Activated CD4-positive, alpha-beta T cell treated with anti-CD3 and anti-CD28 coated beads, Interleukin-10, Interleukin-2, amounts not matched to agents 100 ng/mL and 50 ng/mL, durations not matched to agents 16 hours and 8 hours (primary cell): ENCODE data around the gene ATF2.

ENCODE experiments used
- DNase-seq: peaks from one replicate; pipeline ENCODE4 v3.0.0-alpha.2; 2020

Gene ATF2

DNA sequence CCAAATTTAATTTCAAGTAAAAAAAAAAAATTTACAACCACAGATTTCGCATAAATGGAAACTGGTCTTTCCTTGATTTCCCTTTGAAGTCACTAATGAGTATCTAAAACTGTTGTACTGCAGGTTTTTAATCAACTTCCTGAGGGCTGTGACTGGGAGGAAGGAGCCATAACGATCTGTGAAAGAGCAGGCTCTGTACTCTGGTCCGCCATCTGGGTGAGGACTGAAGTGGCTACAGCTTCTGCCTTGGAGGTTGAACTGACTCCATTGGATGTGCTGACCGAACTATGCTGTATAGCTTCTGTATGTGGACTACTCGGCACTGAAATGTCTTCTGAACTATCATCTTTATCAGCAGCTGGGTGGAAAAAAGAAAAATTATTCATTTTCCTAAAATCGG is 93.5 kb downstream of the ATF2 start:
- no peak for DNase-seq

DNA sequence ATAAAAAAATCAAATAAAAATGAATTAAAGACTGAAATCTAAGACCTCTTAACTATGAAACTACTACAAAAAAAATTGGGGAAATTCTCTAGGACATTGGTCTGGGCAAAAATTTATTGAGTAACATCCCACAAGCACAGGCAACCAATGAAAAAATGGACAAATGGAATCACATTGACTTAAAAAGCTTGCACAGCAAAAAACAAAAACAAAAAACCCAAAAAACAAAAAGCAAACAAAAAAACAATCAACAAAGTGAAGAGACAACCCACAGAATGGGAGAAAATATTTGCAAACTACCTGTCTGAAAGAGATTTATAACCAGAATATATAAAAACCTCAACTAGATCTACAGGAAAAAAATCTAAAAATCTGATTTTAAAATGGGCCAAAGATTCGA is 99.5 kb downstream of the ATF2 start:
- no peak for DNase-seq

DNA sequence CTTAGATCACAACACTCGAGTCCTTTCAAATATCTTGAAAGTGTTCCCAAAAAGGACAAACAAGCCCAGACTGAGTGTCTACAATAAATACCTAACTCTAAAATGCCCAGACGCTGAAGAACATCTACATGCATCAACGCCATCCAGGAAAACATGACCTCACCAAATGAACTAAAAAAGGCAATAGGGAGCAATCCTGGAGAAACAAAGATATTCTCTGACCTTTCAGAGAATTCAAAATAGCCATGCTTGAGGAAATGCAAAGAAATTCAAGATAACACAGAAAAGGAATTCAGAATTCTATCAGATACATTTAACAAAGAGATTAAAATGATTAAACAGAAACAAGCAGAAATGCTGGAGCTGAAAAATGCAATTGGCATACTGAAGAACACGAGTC is 101.6 kb downstream of the ATF2 start:
- no peak for DNase-seq

DNA sequence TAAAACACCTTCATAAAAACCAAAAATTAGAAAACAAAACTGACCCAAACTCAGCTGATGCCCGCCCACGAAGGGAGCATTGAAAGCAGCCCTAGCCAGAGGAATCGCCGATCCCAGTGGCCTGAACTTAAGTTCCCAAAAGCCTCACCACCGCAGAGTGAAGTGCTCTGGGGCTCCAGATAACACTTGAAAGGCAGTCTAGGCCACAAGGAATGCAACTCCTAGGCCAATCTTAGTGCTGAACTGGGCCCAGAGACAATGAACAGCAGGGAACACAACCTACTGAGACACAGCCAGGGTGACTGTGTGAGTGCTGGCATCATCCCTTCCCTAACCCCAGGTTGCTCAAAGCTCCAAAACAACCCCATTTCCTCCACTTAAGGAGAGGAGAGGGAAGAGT is 103.2 kb downstream of the ATF2 start:
- no peak for DNase-seq

DNA sequence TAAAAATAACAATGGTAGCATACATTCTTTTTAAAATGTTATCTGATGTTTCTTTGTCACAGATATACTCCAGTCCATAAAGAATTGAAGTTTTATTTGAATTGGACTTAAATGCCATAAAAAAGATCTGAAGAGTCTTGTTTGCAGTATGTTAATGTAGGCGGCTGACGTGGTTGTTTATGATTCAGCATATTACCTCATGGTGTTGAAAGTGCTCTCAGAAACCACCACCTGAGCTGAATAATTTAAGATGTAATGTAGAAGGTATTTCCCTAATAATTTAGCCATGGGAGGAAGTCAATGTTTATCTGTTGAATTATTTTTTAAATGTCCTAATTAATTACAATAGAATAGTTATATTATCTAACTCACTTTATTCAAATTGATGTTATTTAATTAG is 104.3 kb downstream of the ATF2 start:
- no peak for DNase-seq

DNA sequence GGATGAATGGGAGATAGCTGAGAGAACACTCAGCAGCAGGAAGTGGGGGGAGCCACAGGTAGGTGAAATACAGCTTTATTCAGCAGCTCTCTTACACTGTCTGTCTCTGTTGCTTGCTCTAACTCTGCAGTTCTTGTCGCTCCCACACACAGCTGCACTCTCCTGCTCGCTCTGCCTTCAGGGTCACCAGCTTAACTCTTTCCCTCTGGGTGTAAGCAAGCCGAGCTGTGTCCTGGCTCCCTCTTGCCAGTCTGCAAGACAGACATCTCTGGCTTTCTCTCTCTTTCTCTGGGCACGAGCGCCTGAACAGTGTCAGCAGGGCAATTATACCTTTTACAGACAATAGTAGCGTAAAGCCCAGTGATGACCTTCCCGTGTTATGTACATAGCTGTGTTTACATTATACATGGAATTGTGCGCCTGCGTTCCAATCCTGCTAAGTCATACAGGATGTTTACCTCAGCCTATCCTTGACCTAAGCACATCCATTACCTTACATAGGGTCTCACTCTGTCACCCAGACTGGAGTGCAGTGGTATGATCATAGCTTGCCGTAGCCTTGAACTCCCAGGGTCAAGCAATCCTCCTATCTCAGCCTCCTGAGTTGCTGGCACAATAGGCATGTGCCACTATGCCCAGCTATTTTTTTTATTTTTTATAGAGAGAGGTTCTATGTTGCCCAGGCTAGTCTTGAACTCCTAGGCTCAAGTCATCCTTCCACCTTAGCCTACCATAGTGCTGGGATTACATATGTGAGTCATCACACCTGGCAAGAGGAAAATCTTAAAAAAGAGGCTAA is 105.0 kb downstream of the ATF2 start:
- DNase-seq: no peak

DNA sequence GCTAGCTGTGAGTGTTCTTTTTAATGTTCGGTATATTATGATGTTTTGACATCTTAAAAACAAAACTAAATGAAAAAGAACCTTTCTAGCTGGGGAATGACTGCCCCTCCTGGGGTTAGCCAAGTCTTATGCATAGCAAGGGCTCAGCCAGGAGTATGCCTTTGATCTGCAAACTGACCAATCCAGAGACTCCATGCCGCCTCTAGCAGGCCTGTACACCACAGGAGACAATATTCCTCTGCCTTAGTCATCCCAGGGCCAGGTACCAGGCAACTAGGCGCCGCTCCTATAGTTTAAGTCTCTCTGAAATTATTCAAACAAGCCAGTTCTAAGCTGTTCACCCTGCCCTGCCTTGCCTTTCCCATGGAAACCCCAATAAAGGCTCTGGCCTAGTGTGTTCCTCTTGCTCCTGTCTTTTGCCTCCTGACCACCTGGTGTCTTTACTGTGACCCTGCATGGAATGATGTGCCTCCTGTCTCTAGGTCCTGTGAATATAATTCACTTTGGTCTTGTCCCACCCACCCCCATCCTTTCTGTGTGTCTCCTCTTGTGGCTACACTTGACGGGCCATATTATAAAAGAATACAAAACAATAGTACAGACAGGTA is 110.8 kb downstream of the ATF2 start:
- DNase-seq: no peak

DNA sequence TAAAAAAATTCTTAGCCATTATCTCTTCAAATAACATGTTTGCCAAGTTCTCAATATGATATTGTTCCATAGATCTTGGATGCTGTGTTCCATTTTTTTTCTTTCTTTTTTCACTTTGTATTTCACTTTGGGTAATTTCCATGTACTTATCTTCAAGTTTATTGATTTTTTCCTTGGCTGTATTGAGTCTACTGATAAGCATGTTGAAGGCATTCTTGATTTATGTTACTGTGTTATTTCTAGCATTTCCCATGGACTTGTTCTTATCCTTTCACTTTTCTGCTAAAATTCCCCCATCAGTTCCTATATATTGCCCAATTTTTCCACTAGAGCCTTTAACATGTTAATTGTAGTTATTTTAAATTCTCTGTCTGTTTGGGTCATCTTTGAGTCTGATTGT is 112.0 kb downstream of the ATF2 start:
- DNase-seq: no peak

DNA sequence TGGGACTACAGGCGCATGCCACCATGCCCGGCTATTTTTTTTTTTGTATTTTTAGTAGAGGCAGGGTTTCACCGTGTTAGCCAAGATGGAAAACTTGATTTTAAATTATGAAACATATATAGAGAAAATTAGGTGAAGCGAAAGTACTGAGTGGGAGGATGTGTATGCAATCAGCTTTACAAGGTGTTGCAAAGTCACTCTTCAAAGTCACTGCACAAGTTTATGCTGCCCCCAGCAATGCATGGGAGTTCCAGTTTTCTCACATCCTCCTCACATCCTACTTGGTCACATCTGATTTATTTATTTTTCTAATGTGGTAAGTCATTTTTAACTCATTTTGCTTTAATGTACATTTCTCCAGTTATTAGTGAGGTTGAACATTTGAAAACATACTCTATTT is 113.7 kb downstream of the ATF2 start:
- no peak for DNase-seq

DNA sequence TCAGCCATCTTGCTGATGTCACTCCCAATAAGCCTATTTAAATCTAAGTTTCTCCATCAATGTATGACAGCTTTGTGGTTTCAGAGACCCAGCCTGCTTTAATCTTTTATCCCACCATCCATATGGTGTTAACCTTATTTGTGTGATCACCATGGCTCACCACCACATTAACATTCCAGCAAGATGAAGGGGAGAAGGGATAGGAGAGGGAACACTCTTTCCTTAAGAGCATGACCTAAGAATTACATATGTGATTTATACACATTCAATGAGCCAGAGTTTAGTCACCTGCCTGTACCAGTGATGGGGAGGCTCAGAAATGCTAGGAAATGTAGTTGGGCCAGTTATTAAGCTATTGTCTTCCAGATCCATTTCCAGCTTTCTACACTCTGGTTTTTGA is 118.3 kb downstream of the ATF2 start:
- no peak for DNase-seq

DNA sequence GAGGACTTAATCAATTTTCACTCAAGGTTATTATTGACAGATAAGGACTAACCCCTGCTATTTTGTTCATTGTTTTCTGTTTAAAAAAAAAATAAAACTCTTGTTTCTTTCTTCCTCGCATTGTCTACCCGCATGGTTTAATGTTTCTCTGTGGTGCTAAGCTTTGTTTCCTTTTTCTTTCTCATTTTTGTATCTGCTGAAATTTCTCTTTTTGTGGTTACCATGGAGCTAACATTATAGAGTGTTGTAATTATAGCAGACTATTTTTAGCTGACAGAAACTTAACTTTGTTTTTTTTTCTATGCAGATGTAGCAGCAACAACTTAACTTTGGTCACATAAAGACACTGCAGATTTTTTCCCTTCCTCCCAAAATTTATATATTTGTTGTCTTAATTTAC is 119.7 kb downstream of the ATF2 start:
- DNase-seq: no peak

DNA sequence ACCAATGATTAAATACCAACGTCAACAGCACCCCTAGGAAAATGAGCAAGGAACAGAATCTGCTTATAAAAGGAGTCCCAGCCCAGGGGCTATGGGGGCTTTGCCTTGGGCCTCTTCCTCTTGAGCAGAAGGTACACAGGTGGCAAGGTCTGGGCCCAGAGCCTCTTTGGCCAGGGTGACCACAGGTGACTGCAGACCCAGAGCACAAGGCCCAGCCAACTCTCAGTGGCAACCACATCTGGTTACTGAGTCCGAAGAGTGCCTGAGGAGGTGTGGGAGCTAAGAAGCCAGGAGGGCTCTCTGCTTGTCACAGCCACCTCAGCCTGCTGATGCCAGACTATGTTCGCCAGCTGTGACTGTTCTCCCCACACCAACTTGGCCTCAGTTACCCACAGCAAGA is 128.5 kb downstream of the ATF2 start:
- DNase-seq: no peak

DNA sequence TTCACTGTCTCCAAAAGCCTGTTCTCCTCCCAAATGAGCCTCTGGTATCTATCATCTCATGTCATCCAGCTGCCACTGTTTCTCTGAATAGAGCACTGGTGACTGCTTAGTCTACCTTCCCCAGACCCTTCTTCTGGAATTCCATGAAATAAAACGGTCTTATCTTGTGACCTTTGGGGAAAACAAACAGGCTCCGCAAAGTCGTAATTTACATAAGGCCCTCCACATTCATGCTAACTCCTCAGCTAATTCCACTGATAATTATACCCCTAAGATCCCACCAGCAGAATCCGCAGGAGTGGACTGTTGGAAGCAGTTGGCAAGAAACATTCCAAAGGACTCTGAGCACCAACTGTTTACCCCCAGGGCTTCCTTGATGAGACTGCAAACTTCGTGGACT is 129.0 kb downstream of the ATF2 start:
- DNase-seq: no peak

DNA sequence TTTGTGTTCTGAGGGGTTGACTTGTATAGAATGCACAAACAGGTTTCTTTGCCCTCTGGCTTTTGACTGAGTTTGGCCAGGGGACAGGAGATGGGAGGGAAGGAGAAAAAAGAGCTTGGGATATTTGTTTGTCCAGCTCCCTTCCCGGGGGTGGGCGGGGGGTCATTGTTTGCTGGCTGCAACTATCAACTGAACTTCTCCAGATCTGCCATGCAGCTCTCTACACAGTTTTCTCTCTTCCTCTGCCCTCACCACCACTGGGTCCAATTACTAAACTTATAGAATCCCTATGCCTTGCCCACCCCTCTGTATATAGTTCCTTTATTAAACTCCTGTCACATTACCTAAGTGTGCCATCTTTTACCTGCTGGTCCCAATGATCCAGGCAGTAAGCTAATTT is 130.1 kb downstream of the ATF2 start:
- DNase-seq: no peak

DNA sequence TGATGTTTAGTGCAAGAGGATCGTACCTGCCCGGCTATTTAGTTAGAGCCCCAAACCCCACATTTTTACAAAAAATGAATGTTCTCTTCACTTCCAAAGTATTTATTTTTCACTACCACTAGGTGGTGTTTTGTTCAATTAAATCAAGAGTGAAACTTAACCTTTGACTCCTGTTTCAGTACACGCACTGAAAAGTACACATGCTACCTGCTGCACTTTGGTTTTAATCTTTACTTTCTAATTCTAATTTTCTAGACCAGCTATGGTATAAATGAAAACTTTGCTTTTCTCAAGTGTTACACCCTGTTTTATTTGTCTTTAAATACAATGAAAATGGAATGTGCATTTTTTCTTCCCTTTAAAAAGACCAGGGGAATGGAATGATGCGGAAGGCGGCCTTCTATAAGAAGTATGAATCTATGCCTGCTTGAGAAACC is 131.4 kb downstream of the ATF2 start:
- DNase-seq: peak; percentile 44

DNA sequence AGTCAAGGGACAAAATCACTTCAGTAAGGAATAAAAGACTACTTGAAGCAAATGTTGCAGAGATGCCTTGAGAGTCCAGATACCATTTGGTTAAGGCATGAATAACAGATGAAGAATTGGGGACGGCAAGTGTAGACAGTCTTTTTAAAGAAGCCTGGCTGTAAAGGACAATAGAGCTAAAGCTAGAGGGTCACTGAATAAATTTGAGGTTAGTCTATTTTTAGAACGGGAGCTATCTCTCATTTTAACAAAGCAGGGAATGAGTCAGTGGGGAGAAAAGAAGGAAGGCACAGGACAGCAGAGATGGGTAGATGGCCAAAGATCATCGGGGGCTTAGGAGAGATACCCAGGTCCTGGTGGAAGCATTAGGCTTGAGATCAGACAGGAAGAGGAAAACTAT is 132.2 kb downstream of the ATF2 start:
- no peak for DNase-seq

DNA sequence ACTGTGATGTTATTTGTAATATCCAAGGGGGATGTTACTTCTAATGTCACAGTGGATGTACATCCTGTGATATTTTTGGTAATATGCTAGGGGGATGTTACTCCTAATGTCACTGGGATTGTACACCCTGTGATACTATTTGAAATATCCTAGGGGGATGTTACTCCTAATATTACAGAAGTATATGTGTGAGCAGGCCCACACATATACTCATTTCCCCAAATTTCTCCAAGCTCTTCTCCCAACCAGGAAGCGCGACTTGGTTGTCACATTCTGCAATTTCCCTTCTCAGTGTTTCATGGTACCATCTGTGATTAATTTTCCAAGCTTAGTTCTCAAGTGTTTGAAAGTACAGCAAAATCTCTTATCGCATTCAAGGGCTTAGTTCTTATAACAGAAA is 133.3 kb downstream of the ATF2 start:
- DNase-seq: no peak

DNA sequence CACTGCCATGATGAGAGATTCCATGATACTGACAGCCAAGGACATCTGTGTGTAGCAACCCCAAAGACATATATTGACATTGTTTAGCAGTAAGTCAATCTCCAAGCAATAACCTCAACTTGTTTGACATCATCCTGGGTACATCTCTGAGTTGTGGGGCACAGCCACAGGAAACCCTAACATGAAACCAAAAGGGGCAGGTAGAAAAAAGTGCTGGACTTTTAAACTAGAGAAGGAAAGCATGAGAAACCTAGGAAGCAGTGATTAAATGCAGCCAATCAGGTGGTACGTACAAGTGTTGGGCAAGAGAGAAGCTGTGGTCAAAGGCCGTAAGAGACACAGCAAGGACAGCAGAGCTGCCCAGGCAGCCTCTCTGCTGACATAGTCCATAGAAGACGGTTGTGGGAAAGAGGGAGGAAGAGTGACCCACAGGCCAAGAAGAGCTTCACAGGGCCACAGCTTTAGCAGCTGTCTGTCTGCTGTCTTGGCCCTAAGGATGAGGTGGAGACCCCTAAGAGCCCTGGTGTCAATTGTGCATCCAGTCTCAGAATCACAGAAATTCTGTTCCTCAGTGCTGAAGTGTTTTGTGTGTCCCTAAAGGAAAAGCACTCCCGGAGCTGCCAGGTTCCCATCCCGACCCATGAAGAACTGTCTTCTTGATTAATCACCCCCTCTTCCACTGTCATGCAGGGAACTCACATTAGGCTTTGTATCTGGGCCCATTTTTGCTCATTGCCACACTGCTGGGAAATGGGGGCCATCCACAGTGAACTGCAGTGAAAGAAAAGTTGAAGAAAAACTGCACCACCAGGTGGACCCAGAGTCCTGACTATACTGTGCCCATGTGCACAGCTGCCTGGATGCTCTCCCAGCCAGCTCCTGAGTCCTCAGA is 137.4 kb downstream of the ATF2 start:
- peak; percentile 10 for DNase-seq

DNA sequence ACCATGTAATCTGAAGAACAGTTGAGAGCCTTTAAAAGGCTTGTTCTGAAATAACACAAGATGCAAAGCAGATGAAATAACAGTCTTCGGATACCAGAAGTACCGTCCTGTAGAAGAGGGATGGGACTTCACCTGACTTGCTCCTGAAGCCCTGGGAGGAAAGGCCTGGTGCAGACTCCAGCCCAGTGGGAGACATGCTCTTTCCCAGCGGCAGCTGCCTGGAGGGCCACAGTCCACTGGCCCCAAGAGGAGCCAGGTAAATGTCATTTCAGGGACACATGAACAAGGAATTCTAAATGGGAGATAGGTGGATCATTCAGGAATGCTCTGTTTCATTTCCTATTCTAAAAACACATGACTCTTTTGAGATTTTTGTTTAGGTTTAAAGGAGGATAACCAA is 140.2 kb downstream of the ATF2 start:
- no peak for DNase-seq

DNA sequence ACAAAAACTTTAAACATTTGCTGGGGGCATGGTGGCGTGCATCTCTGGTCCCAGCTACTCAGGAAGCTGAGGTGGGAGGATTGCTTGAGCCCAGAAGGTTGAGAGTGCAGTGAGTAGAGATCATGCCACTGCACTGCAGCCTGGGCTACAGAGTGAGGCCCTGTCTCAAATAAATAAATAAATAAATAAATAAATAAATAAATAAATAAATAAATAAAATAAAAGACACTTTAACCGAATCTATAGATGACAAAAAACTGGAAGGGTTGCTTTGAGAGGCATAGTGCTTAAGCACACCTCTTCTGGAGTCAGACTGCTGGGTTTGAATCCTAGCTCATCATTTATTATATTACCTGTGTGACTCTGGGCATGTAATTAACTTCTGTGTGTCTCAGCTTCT is 141.6 kb downstream of the ATF2 start:
- no peak for DNase-seq

DNA sequence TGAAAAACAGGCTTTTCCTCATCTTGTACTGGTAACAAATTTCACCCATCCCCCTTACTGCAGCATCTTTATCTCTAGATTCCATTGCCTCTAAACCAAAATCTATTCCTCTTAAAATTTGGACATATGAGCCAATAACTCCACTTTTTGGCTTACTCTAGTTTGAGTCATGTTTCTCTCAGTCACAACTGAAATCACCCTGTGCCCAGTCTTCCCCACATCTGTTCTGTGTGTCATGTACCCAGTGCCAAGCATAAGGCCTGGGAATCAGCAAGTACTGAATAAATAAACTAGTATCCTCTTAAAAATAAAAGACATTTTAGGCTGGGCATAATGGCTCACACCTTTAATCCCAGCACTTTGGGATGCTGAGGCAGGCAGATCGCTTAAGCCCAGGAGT is 142.1 kb downstream of the ATF2 start:
- DNase-seq: no peak

DNA sequence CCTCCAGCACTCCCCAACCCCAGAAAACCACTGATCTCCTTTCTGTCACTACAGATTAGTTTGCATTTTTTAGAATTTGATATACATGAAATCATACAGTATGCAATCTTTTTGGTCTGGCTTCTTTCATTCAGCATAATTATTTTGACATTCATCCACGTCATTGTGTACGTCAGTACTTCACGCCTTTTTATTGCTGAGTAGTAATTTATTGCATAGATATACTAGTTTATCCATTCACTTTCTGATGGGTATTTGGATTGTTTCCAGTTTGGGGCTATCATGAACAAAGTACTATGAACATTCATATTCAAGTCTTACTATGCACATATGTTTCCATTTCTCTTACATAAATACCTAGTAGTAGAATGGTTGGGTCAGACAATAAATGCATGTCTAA is 142.8 kb downstream of the ATF2 start:
- DNase-seq: no peak

DNA sequence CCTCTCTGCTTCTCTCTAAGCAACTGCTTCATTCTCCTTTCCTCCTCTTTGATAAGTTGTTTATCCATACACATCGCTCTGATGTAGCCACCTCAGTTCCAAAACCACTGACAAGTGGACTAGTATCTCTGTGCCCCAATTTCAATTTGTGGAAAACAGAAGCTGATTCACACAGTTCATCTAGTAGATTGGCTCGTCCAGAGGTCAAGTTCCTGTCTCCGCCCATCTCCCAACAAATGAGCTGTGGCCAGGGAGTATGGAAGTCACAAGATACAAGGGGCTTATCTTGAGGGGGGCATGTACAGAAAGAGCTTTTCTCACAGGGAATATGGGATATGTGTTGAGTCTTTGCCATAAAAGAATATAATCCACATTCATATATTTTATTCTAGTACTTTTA is 145.1 kb downstream of the ATF2 start:
- DNase-seq: no peak
